T-helper 2 cell treated with Interferon-gamma antibody and Interleukin-4, amounts not matched to agents 5 μg/mL and 100 μg/mL, for 36 hours (primary cell): ENCODE measurements around the gene GNG2.
A peak's percentile ranks its signal among the peaks of the same experiment; 100 is the strongest.

Experiments used
- DNase-seq: peaks from one replicate; pipeline ENCODE4 v3.0.0; 2021; ENCODE audit warnings: low spot score
- H3K27ac Mint-ChIP-seq: one replicate; pipeline ENCODE4 v1.8.0; 2021; ENCODE audit warnings: mild to moderate bottlenecking, mixed read lengths
- H3K27me3 Mint-ChIP-seq: one replicate; pipeline ENCODE4 v1.8.0; 2021; ENCODE audit warnings: low read depth, mixed read lengths
- H3K36me3 Mint-ChIP-seq: one replicate; pipeline ENCODE4 v1.8.0; 2021; ENCODE audit warnings: low read depth, mixed read lengths
- H3K4me1 Mint-ChIP-seq: one replicate; pipeline ENCODE4 v1.8.0; 2021; ENCODE audit warnings: low read depth, mixed read lengths
- H3K4me3 Mint-ChIP-seq: one replicate; pipeline ENCODE4 v1.8.0; 2022; ENCODE audit warnings: mild to moderate bottlenecking, moderate library complexity, mixed read lengths
- H3K9me3 Mint-ChIP-seq: one replicate; pipeline ENCODE4 v1.8.0; 2021; ENCODE audit warnings: mixed read lengths

GNG2 gene

GRCh38 chr14:51845811-51846210 lies 14.6 kb upstream of the GNG2 start:
- peaks cover under 1% of the 10 kb centered on the region for H3K27me3 Mint-ChIP-seq

GRCh38 chr14:51846631-51847488 lies 13.6 kb upstream of the GNG2 start:
- peaks cover 19% of the 10 kb centered on the region for H3K9me3 Mint-ChIP-seq
- no peaks in the 10 kb centered on the region for H3K27me3 Mint-ChIP-seq
- peak; percentile 85 for DNase-seq
- H3K36me3 Mint-ChIP-seq: peaks cover 20% of the 10 kb centered on the region
- peak overlapping the region; percentile 85 for H3K4me3 Mint-ChIP-seq
- H3K27ac Mint-ChIP-seq: peak overlapping the region; percentile 99
- peaks cover 63% of the 10 kb centered on the region for H3K4me1 Mint-ChIP-seq

More at GRCh38 chr14:51845811-51846210, 14.6 kb upstream of the GNG2 start:
- Mint-ChIP-seq H3K36me3 (peaks cover 20% of the 10 kb centered on the region), H3K4me3 (peak overlapping the region; percentile 85), H3K9me3 (peaks cover 19% of the 10 kb centered on the region), H3K4me1 (peaks cover 56% of the 10 kb centered on the region), H3K27ac (peak overlapping the region; percentile 99)
- no peak for DNase-seq

GRCh38 chr14:51847489-51847796 lies 13.0 kb upstream of the GNG2 start:
- peaks cover 20% of the 10 kb centered on the region for H3K36me3 Mint-ChIP-seq
- H3K4me1 Mint-ChIP-seq: peaks cover 69% of the 10 kb centered on the region
- peak overlapping the region; percentile 99 for H3K27ac Mint-ChIP-seq
- no peak for DNase-seq
- peaks cover 19% of the 10 kb centered on the region for H3K9me3 Mint-ChIP-seq
- H3K4me3 Mint-ChIP-seq: peak overlapping the region; percentile 85
- no peaks in the 10 kb centered on the region for H3K27me3 Mint-ChIP-seq

- Mint-ChIP-seq H3K27me3 (peaks cover 2% of the 10 kb centered on the region), H3K9me3 (peaks cover 19% of the 10 kb centered on the region), H3K36me3 (peaks cover 20% of the 10 kb centered on the region), H3K27ac (peak overlapping the region; percentile 98), H3K4me3 (peak overlapping the region; percentile 73), H3K4me1 (peaks cover 75% of the 10 kb centered on the region)
- no peak for DNase-seq
Measured at GRCh38 chr14:51848120-51848519, 12.3 kb upstream of the GNG2 start.

GRCh38 chr14:51849097-51849496 lies 11.3 kb upstream of the GNG2 start:
- peaks cover 20% of the 10 kb centered on the region for H3K36me3 Mint-ChIP-seq
- peaks cover 70% of the 10 kb centered on the region for H3K4me1 Mint-ChIP-seq
- peaks cover 19% of the 10 kb centered on the region for H3K9me3 Mint-ChIP-seq
- peak overlapping the region; percentile 72 for H3K27ac Mint-ChIP-seq
- peaks cover 2% of the 10 kb centered on the region for H3K27me3 Mint-ChIP-seq
- peak; percentile 66 for DNase-seq
- H3K4me3 Mint-ChIP-seq: peak overlapping the region; percentile 24

- Mint-ChIP-seq H3K36me3 (peaks cover 20% of the 10 kb centered on the region), H3K27me3 (peaks cover 2% of the 10 kb centered on the region), H3K9me3 (peaks cover 19% of the 10 kb centered on the region), H3K4me1 (peaks cover 64% of the 10 kb centered on the region), H3K27ac (no peak overlapping the region), H3K4me3 (no peak overlapping the region)
- no peak for DNase-seq
Measured at GRCh38 chr14:51850651-51851050, 9.8 kb upstream of the GNG2 start.

GRCh38 chr14:51852541-51852940 lies 7.9 kb upstream of the GNG2 start:
- Mint-ChIP-seq H3K27ac (no peak overlapping the region), H3K4me1 (peaks cover 55% of the 10 kb centered on the region), H3K36me3 (peaks cover 20% of the 10 kb centered on the region), H3K27me3 (peaks cover 2% of the 10 kb centered on the region), H3K9me3 (peaks cover 19% of the 10 kb centered on the region), H3K4me3 (peak overlapping the region; percentile 16)
- no peak for DNase-seq

GRCh38 chr14:51855234-51855633 lies 5.2 kb upstream of the GNG2 start:
- peaks cover 3% of the 10 kb centered on the region for H3K36me3 Mint-ChIP-seq
- H3K4me1 Mint-ChIP-seq: peaks cover 55% of the 10 kb centered on the region
- H3K27ac Mint-ChIP-seq: no peak overlapping the region
- DNase-seq: no peak
- H3K4me3 Mint-ChIP-seq: no peak overlapping the region
- H3K27me3 Mint-ChIP-seq: peaks cover 2% of the 10 kb centered on the region
- peaks cover 5% of the 10 kb centered on the region for H3K9me3 Mint-ChIP-seq

GRCh38 chr14:51856792-51857296 lies 3.6 kb upstream of the GNG2 start:
- Mint-ChIP-seq H3K27ac (no peak overlapping the region), H3K4me3 (no peak overlapping the region), H3K4me1 (peaks cover 46% of the 10 kb centered on the region)

GRCh38 chr14:51859131-51859530 lies 1.3 kb upstream of the GNG2 start:
- Mint-ChIP-seq H3K4me3 (peak overlapping the region; percentile 97), H3K27me3 (no peaks in the 10 kb centered on the region), H3K27ac (no peak overlapping the region), H3K36me3 (peaks cover 11% of the 10 kb centered on the region), H3K9me3 (no peaks in the 10 kb centered on the region), H3K4me1 (peaks cover 45% of the 10 kb centered on the region)
- DNase-seq: no peak

More at GRCh38 chr14:51856792-51857296, 3.6 kb upstream of the GNG2 start:
- no peak for DNase-seq
- H3K9me3 Mint-ChIP-seq: no peaks in the 10 kb centered on the region
- peaks cover 2% of the 10 kb centered on the region for H3K27me3 Mint-ChIP-seq
- H3K36me3 Mint-ChIP-seq: no peaks in the 10 kb centered on the region

GRCh38 chr14:51860825-51861499 lies 550 bp downstream of the GNG2 start:
- Mint-ChIP-seq H3K27me3 (no peaks in the 10 kb centered on the region), H3K4me1 (peaks cover 50% of the 10 kb centered on the region), H3K4me3 (peak overlapping the region; percentile 97), H3K36me3 (peaks cover 13% of the 10 kb centered on the region), H3K9me3 (no peaks in the 10 kb centered on the region), H3K27ac (peak overlapping the region; percentile 95)
- DNase-seq: no peak

GRCh38 chr14:51862176-51862796 lies 1.9 kb downstream of the GNG2 start:
- Mint-ChIP-seq H3K4me3 (peak overlapping the region; percentile 97), H3K4me1 (peaks cover 47% of the 10 kb centered on the region), H3K27me3 (no peaks in the 10 kb centered on the region), H3K9me3 (no peaks in the 10 kb centered on the region), H3K27ac (peak overlapping the region; percentile 95), H3K36me3 (peaks cover 13% of the 10 kb centered on the region)
- peak; percentile 42 for DNase-seq

GRCh38 chr14:51862860-51863259 lies 2.4 kb downstream of the GNG2 start:
- H3K36me3 Mint-ChIP-seq: peaks cover 13% of the 10 kb centered on the region
- H3K27ac Mint-ChIP-seq: peak overlapping the region; percentile 95
- H3K4me1 Mint-ChIP-seq: peaks cover 43% of the 10 kb centered on the region
- peak overlapping the region; percentile 97 for H3K4me3 Mint-ChIP-seq
- H3K9me3 Mint-ChIP-seq: no peaks in the 10 kb centered on the region
- DNase-seq: no peak
- no peaks in the 10 kb centered on the region for H3K27me3 Mint-ChIP-seq
